Spleen (tissue), 7 donors: Measurements from ENCODE around the gene ACBD6.

Experiments
- CTCF ChIP-seq, 11 experiments: fragments of 200-600 bp in 7 of 11; fragments of 450-650 bp in 4 of 11; sonication (generic) in 4 of 11; IDR thresholded peaks in 8 of 11; conservative IDR thresholded peaks in 3 of 11; 1 replicate in 7 of 11; 2 replicates in 4 of 11; pipeline versions ENCODE4 v1.4.0 to v1.8.0; 2016 to 2021; ENCODE audit warnings: antibody characterized with exemption in 11 of 11, inconsistent platforms in 4 of 11, mild to moderate bottlenecking in 1 of 11
- POLR2A ChIP-seq, 3 donors: fragments of 450-650 bp; IDR thresholded peaks; one replicate each; pipeline ENCODE4 v1.5.1; 2017; ENCODE audit warnings: antibody characterized with exemption in 3 of 3, mild to moderate bottlenecking in 1 of 3
- POLR2AphosphoS5 ChIP-seq, 3 donors: sonication (generic); formaldehyde crosslinking; IDR thresholded peaks; one replicate each; pipeline ENCODE4 v1.5.1; 2017; ENCODE audit warnings: antibody characterized with exemption in 3 of 3
- donor health status: DM: no; HTN: no; CAD: no; lungs with moderate emphysema.
- donor health status: DM: no; HTN: no; CAD: no.
- donor health status: DM: no; HTN: no; CAD: no.

- no peak for TF ChIP-seq CTCF (IDR thresholded peaks at IDR 0.05 in 8 of 11, conservative IDR thresholded peaks at IDR 0.05 in 3 of 11)
- TF ChIP-seq POLR2AphosphoS5 (IDR thresholded peaks at IDR 0.05) = no peak
- no peak for TF ChIP-seq POLR2A (IDR thresholded peaks at IDR 0.05)
Measured at GRCh38 chr1:180251526-180252305, 250.7 kb downstream of the ACBD6 start.
